ENCODE data around the gene NACC2. TPM values are rescaled to one million over a fixed set of nuclear protein-coding genes. Genes with fewer than 3 reads are reported as not detected.

The NACC2 gene
- total and polyA plus RNA-seq, 9 of the 15 experiments (the other 6 are each of a cell fraction or from before 2014, with no cell fraction given) = 0.70 to 25.1 (median 5.6) TPM

DNA sequence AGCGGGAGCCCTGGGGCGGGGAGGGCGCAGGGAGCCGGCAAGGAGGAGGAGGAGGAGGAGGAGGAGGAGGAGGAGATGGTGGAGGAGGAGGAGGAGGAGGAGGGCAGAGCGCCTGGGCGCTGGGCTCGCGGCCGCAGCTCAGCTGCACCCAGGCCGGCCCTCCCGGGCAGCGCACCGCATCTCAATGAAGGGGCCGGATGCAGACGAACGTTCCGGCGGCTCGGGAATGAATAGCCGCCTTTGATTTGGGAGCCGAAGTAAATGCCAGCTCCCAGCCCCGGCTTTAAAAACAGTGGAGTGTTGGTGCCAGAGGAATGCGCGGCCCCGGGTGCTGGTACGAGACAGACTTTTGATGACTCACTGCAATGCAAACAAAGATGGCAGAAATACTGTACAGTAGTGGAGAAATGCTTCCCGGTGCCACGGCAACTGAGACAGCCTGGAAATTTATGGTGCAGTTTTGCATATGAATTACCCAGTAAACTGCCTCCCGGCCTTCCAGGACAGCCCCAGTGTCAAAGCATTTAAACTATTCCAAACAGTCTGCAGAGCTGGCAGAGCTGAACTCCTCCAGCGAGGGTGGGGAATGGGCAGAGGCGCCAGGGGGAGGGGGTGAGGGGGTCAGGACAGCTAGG, 43.1 kb downstream of the NACC2 start:
- FAIRE-seq = no peak
- Histone ChIP-seq H3K4me1 (replicated peaks in 1 of 2; ENCODE audit: control insufficient read depth in 2 of 2, insufficient read depth in 2 of 2, low read length in 2 of 2) (peaks cover 0 to 68% of the 10 kb centered on the region in 2 experiments; a peak in 2 of 5 replicates), H3K79me2 (ENCODE audit: control insufficient read depth, insufficient read depth, low read length) (peaks cover 36% of the 10 kb centered on the region; the same call in 2 of the 3 replicates)

More for the DNA sequence above, 43.1 kb downstream of the NACC2 start:
- Histone ChIP-seq H3K4me3 (no peak overlapping the region), H3K27me3 (ENCODE audit: control insufficient read depth in 2 of 2, insufficient read depth in 2 of 2, low read length in 2 of 2) (no peaks in the 10 kb centered on the region), H3K4me2 (ENCODE audit: insufficient read depth, low read length) (no peak overlapping the region), H3K9me3 (replicated peaks; ENCODE audit: control insufficient read depth, insufficient read depth, low read depth, low read length) (no peaks in the 10 kb centered on the region), H3K36me3 (ENCODE audit: control insufficient read depth, insufficient read depth, low read length) (peaks cover 43% of the 10 kb centered on the region; the same call in 1 of the 3 replicates), H4K20me1 (replicated peaks; ENCODE audit: control insufficient read depth, insufficient read depth, low read length) (peaks cover 14% of the 10 kb centered on the region), H2AFZ (ENCODE audit: low read depth, low read length) (no peak overlapping the region), H3K27ac (ENCODE audit: extremely low read depth, low read depth, low read length) (no peak overlapping the region), H3K9ac (ENCODE audit: insufficient read depth in 1 of 2, low read depth in 2 of 2, low read length in 2 of 2) (no peak overlapping the region), H3K9me1 (ENCODE audit: control insufficient read depth, insufficient read depth, low read length) (no peaks in the 10 kb centered on the region)
- in situ Hi-C loops (cut with MboI) (no loop called here), intact Hi-C loops (cut with micrococcal nuclease) (no loop called here)
- CTCF ChIA-PET (ENCODE audit: low intra/inter-chr PET ratio) = interaction anchor here (0.6 kb wide), 1 partner anchor 75 kb away, joined by 4 read pairs; no protein-coding TSS in a partner anchor
- no peak for DNase-seq (ENCODE audit: extremely low read depth in 1 of 4, low spot score in 3 of 4)
- no peak for ATAC-seq
- BruUV-seq (replicated peaks) = no TSS peak
- WGBS (ENCODE audit: insufficient coverage, low coverage, missing lambda C conversion rate) = 87% methylated on average over 12 of the region's 31 CpGs
- peak; percentile 60 for TF ChIP-seq MEIS2 (IDR thresholded peaks at IDR 0.05; ENCODE audit: partially characterized antibody)
- TF ChIP-seq RFX1 (IDR thresholded peaks at IDR 0.05) = peak; percentile 59; the same call in 1 of the 2 replicates
- TF ChIP-seq SIN3A (IDR thresholded peaks at IDR 0.05; ENCODE audit: borderline replicate concordance in 2 of 2, control insufficient read depth in 1 of 2, low read depth in 2 of 2, low read length in 2 of 2) = no peak
- TF ChIP-seq JUND (IDR thresholded peaks at IDR 0.05; ENCODE audit: borderline replicate concordance, low read depth, low read length) = 0 out of 2 replicates have a peak, but pooled peaks have one; percentile 12
- TF ChIP-seq JUND (tag; IDR thresholded peaks at IDR 0.05; ENCODE audit: borderline replicate concordance, low read depth, low read length) = no peak
- TF ChIP-seq IRF9 (tag; IDR thresholded peaks at IDR 0.05) = no peak
- TF ChIP-seq PKNOX1 (IDR thresholded peaks at IDR 0.05) = peak; percentile 73
- TF ChIP-seq, protein P1, sequence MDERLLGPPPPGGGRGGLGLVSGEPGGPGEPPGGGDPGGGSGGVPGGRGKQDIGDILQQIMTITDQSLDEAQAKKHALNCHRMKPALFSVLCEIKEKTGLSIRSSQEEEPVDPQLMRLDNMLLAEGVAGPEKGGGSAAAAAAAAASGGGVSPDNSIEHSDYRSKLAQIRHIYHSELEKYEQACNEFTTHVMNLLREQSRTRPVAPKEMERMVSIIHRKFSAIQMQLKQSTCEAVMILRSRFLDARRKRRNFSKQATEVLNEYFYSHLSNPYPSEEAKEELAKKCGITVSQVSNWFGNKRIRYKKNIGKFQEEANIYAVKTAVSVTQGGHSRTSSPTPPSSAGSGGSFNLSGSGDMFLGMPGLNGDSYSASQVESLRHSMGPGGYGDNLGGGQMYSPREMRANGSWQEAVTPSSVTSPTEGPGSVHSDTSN (CRISPR knock-in tag; IDR thresholded peaks at IDR 0.05; ENCODE audit: low read depth) = no peak
- TF ChIP-seq, protein P1 (tag; conservative IDR thresholded peaks at IDR 0.05; ENCODE audit: low read depth) = peak; percentile 42; the same call in 1 of the 2 replicates
- POLR2A ChIA-PET = no interaction called here

Measured in K562 (cell line).